ENCODE measurements around the gene EZR. TPM values are rescaled to one million over a fixed set of nuclear protein-coding genes. Genes with fewer than 3 reads are reported as not detected.

The EZR gene
- total and polyA plus RNA-seq, 9 of the 15 experiments (the other 6 are each of a cell fraction or from before 2014, with no cell fraction given), result 36.5 to 162 (median 104) TPM

DNA sequence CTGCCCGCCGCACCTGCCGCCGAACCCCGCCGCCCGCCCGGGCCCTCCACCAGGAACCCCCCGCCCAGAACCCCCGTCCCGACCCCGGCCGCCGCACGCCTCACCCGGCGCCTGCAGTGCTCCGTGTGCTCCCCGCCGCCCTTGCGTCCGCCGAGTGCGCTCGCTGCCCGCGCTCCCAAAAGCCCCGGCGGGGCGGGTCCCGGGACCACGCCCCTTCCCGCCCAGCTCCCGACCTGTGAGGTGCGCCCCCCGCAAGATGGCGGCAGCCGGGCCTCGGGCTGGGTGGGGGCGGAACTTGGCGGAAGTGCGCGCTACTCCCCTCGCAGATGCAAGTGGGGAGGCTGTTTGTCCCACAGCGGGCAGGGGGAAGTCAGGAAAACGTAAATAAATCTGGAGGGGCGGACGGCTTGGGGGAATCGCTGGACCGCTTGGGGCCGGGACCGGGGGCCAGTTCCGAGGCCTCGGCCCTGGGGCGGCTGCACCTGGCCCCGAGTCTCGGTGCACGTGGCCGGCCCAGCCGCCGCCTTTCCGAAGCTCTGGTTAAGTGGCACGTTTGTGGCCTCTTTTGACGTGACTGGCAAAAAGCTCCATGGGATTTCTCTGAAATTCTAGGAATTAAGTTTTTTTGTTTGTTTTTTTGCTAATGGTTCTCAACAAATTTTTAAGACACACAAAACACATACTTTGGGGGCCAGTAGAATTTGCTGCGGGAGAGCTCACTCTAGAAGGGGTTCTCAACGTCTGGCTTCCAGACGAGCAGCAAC, at the start of gene EZR (continued):
- TF ChIP-seq, protein P1, sequence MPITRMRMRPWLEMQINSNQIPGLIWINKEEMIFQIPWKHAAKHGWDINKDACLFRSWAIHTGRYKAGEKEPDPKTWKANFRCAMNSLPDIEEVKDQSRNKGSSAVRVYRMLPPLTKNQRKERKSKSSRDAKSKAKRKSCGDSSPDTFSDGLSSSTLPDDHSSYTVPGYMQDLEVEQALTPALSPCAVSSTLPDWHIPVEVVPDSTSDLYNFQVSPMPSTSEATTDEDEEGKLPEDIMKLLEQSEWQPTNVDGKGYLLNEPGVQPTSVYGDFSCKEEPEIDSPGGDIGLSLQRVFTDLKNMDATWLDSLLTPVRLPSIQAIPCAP (CRISPR knock-in tag; IDR thresholded peaks at IDR 0.05; ENCODE audit: borderline replicate concordance), result peak; percentile 94; the same call in 1 of the 2 replicates
- peak; percentile 75; the same call in 1 of the 2 replicates for TF ChIP-seq ZNF57 (CRISPR knock-in tag; IDR thresholded peaks at IDR 0.05)
- TF ChIP-seq, protein P2, sequence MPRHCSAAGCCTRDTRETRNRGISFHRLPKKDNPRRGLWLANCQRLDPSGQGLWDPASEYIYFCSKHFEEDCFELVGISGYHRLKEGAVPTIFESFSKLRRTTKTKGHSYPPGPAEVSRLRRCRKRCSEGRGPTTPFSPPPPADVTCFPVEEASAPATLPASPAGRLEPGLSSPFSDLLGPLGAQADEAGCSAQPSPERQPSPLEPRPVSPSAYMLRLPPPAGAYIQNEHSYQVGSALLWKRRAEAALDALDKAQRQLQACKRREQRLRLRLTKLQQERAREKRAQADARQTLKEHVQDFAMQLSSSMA (CRISPR knock-in tag; IDR thresholded peaks at IDR 0.05), result 0 out of 2 replicates have a peak, but pooled peaks have one; percentile 52
- peak; percentile 93 for TF ChIP-seq CTBP1 (IDR thresholded peaks at IDR 0.05; ENCODE audit: borderline replicate concordance)
- TF ChIP-seq STAT5A (IDR thresholded peaks at IDR 0.05; ENCODE audit: borderline replicate concordance, low read length), result no peak
- TF ChIP-seq, protein P3, sequence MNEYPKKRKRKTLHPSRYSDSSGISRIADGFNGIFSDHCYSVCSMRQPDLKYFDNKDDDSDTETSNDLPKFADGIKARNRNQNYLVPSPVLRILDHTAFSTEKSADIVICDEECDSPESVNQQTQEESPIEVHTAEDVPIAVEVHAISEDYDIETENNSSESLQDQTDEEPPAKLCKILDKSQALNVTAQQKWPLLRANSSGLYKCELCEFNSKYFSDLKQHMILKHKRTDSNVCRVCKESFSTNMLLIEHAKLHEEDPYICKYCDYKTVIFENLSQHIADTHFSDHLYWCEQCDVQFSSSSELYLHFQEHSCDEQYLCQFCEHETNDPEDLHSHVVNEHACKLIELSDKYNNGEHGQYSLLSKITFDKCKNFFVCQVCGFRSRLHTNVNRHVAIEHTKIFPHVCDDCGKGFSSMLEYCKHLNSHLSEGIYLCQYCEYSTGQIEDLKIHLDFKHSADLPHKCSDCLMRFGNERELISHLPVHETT (CRISPR knock-in tag; conservative IDR thresholded peaks at IDR 0.05 in 1 of 2, IDR thresholded peaks at IDR 0.05 in 1 of 2), result peak in 1 of 2 experiments; percentile 94; a peak in 2 of 4 replicates
- TF ChIP-seq BRD9 (IDR thresholded peaks at IDR 0.05; ENCODE audit: low read depth, partially characterized antibody), result peak; percentile 65
- no peak; the same call in 1 of the 2 replicates for TF ChIP-seq ESRRA (IDR thresholded peaks at IDR 0.05; ENCODE audit: borderline replicate concordance, low read depth)
- peak; percentile 100 for TF ChIP-seq L3MBTL2 (IDR thresholded peaks at IDR 0.05)
- TF ChIP-seq, protein P4, sequence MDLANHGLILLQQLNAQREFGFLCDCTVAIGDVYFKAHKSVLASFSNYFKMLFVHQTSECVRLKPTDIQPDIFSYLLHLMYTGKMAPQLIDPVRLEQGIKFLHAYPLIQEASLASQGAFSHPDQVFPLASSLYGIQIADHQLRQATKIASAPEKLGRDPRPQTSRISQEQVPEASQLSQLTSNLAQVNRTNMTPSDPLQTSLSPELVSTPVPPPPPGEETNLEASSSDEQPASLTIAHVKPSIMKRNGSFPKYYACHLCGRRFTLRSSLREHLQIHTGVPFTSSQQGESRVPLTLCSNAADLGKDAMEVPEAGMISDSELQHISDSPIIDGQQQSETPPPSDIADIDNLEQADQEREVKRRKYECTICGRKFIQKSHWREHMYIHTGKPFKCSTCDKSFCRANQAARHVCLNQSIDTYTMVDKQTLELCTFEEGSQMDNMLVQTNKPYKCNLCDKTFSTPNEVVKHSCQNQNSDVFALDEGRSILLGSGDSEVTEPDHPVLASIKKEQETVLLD (IDR thresholded peaks at IDR 0.05), result peak; percentile 53; the same call in 1 of the 2 replicates
- TF ChIP-seq, protein P5, sequence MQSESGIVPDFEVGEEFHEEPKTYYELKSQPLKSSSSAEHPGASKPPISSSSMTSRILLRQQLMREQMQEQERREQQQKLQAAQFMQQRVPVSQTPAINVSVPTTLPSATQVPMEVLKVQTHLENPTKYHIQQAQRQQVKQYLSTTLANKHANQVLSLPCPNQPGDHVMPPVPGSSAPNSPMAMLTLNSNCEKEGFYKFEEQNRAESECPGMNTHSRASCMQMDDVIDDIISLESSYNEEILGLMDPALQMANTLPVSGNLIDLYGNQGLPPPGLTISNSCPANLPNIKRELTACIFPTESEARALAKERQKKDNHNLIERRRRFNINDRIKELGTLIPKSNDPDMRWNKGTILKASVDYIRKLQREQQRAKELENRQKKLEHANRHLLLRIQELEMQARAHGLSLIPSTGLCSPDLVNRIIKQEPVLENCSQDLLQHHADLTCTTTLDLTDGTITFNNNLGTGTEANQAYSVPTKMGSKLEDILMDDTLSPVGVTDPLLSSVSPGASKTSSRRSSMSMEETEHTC (IDR thresholded peaks at IDR 0.05), result no peak
- TF ChIP-seq SP1 (CRISPR knock-in tag; IDR thresholded peaks at IDR 0.05), result peak; percentile 91
- TF ChIP-seq RUNX1 (IDR thresholded peaks at IDR 0.05; ENCODE audit: low read depth), result no peak
- TF ChIP-seq ATF7 (IDR thresholded peaks at IDR 0.05), result peak; percentile 42; the same call in 1 of the 2 replicates
- peak; percentile 91; the same call in 1 of the 2 replicates for TF ChIP-seq FOXP1 (CRISPR knock-in tag; IDR thresholded peaks at IDR 0.05)
- TF ChIP-seq PHF21A (IDR thresholded peaks at IDR 0.05; ENCODE audit: borderline replicate concordance, low read depth), result peak; percentile 60; the same call in 1 of the 2 replicates
- TF ChIP-seq, protein P6, sequence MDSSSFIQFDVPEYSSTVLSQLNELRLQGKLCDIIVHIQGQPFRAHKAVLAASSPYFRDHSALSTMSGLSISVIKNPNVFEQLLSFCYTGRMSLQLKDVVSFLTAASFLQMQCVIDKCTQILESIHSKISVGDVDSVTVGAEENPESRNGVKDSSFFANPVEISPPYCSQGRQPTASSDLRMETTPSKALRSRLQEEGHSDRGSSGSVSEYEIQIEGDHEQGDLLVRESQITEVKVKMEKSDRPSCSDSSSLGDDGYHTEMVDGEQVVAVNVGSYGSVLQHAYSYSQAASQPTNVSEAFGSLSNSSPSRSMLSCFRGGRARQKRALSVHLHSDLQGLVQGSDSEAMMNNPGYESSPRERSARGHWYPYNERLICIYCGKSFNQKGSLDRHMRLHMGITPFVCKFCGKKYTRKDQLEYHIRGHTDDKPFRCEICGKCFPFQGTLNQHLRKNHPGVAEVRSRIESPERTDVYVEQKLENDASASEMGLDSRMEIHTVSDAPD (CRISPR knock-in tag; IDR thresholded peaks at IDR 0.05), result peak; percentile 79
- TF ChIP-seq, protein P7, sequence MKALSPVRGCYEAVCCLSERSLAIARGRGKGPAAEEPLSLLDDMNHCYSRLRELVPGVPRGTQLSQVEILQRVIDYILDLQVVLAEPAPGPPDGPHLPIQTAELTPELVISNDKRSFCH (CRISPR knock-in tag; IDR thresholded peaks at IDR 0.05), result no peak
- TF ChIP-seq, protein P7 (tag; IDR thresholded peaks at IDR 0.05), result peak; percentile 90
- peak; percentile 45 for TF ChIP-seq RNF2 (IDR thresholded peaks at IDR 0.05)
